ENCODE measurements around the gene SPEN.

GRCh38 chr1:15848143-15848928, 829 bp downstream of the SPEN start:
- TF ChIP-seq CTCF (IDR thresholded peaks at IDR 0.05; ENCODE audit: low read length) (no peak), EZH2phosphoT487 (IDR thresholded peaks at IDR 0.05; ENCODE audit: low read length) (no peak)

Measured in MM.1S (cell line).